Stomach smooth muscle (tissue), 2 donors: ENCODE results near the gene BTNL3.
"Not testable (repeated sequence)": the region's sequence is repeated elsewhere in the genome, so short reads cannot be mapped to it uniquely, and the experiment has no call there.

ENCODE experiments used
- H3K27ac ChIP-seq: one replicate; pipeline ENCODE4 v1.7.0; 2013; ENCODE audit warnings: mild to moderate bottlenecking, low read length, inconsistent platforms
- H3K27me3 ChIP-seq, 2 donors: one replicate each; pipeline ENCODE4 v1.7.0; 2013; ENCODE audit warnings: low read length in 2 of 2; ENCODE audit not compliant: insufficient read depth in 2 of 2, control insufficient read depth in 1 of 2
- H3K36me3 ChIP-seq, 2 donors: one replicate each; pipeline ENCODE4 v1.7.0; 2013; ENCODE audit warnings: low read length in 2 of 2; ENCODE audit not compliant: control insufficient read depth in 2 of 2, insufficient read depth in 2 of 2
- H3K4me1 ChIP-seq: one replicate; pipeline ENCODE4 v1.7.0; 2013; ENCODE audit warnings: low read length; ENCODE audit not compliant: control insufficient read depth, insufficient read depth
- H3K4me3 ChIP-seq, 2 donors: one replicate each; pipeline ENCODE4 v1.7.0; 2013; ENCODE audit warnings: low read length in 2 of 2
- H3K9ac ChIP-seq, 2 donors: one replicate each; pipeline ENCODE4 v1.7.0; 2013; ENCODE audit warnings: low read length in 2 of 2, mild to moderate bottlenecking in 1 of 2
- H3K9me3 ChIP-seq, 2 donors: one replicate each; pipeline ENCODE4 v1.7.0; 2013; ENCODE audit warnings: low read length in 2 of 2; ENCODE audit not compliant: control insufficient read depth in 2 of 2
- donor health status: healthy.
- donor health status: Pancreatic carcinoma.

Gene BTNL3

DNA sequence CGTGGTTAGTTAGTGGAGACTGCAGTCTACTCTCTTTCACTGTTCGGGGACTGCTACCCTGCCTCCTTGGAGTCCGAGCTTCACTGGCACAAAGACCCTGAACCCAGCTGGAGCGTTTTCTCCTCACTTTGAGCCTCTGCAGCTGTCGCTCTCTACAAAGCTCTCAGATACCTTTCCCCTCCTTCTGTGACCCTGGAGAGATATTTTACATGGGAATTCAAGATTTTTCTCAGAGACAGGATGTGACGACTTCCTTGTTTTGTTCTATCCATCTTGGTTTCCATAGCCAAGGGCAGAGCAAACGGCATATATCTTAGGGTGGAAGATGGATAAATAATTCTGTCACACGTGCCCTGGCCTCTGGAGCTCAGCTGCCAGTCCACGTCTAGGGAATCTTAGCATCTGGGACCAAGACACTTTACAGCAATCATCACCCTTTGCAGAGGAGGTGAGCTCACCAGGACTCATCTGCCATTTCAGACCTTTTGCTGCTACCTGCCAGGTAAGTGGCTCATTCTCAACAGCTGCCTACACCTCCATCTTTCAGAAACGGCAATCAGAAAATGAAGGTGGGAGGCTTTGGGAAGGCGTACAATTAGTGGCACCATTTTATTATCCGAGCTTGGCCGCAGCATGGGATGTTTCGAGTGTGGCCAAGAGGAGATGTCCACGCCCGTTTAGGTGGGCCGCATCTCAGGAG, 51.4 kb downstream of the BTNL3 start, which contains the start of gene BTNL9:
Gene BTNL9 (plus strand): TSS at position 336 of the 700 bp plus-strand sequence. CDS start 5,224 bp downstream, outside the sequence.
- Histone ChIP-seq H3K4me3 (no peak within 1 kb of the TSS), H3K4me1 (no peaks in the 10 kb centered on the region), H3K27me3 (peaks cover 8 to 31% of the 10 kb centered on the region in 2 donors), H3K36me3 (no peaks in the 10 kb centered on the region), H3K9me3 (no peaks in the 10 kb centered on the region), H3K27ac (no peak within 1 kb of the TSS), H3K9ac (no peak within 1 kb of the TSS)

GRCh38 chr5:181040631-181040945, 51.9 kb downstream of the BTNL3 start:
- H3K27ac ChIP-seq: no peak overlapping the region
- no peak overlapping the region for H3K9ac ChIP-seq
- H3K36me3 ChIP-seq: no peaks in the 10 kb centered on the region
- no peak overlapping the region for H3K4me3 ChIP-seq
- H3K9me3 ChIP-seq: no peaks in the 10 kb centered on the region
- no peaks in the 10 kb centered on the region for H3K4me1 ChIP-seq
- H3K27me3 ChIP-seq: peaks cover 8 to 34% of the 10 kb centered on the region in 2 donors

DNA sequence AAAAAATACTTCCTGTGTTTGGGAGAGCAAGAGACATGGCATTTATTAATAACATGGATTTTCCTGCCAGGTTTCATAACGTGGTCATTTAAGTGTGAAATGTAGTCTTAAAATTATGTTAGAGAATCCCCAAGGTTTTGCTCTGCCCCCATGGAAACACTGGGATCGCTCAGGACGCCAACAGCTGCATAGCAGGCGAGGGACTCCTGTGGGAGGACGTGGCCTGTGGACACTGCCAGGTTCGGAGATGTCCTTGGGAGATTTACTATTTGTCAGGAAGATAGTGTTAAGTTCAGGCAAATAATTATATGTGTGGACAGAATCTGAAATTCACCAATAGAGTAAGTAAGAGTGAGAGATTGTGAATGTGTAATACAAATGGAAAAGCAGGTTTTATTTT, 52.4 kb downstream of the BTNL3 start:
- no peaks in the 10 kb centered on the region for H3K9me3 ChIP-seq
- H3K27ac ChIP-seq: no peak overlapping the region
- H3K4me1 ChIP-seq: no peaks in the 10 kb centered on the region
- H3K27me3 ChIP-seq: peaks cover 6 to 32% of the 10 kb centered on the region in 2 donors
- H3K4me3 ChIP-seq: no peak overlapping the region
- H3K9ac ChIP-seq: no peak overlapping the region
- H3K36me3 ChIP-seq: no peaks in the 10 kb centered on the region

GRCh38 chr5:181042036-181042713, 53.5 kb downstream of the BTNL3 start:
- no peaks in the 10 kb centered on the region for H3K9me3 ChIP-seq
- no peak overlapping the region for H3K27ac ChIP-seq
- no peak overlapping the region for H3K4me3 ChIP-seq
- H3K27me3 ChIP-seq: peaks cover 11 to 32% of the 10 kb centered on the region in 2 donors
- no peaks in the 10 kb centered on the region for H3K36me3 ChIP-seq
- no peak overlapping the region for H3K9ac ChIP-seq
- no peaks in the 10 kb centered on the region for H3K4me1 ChIP-seq

- no peaks in the 10 kb centered on the region for H3K4me1 ChIP-seq
- H3K27me3 ChIP-seq: peaks cover 11 to 31% of the 10 kb centered on the region in 2 donors
- no peaks in the 10 kb centered on the region for H3K9me3 ChIP-seq
- no peaks in the 10 kb centered on the region for H3K36me3 ChIP-seq
- no peak overlapping the region for H3K27ac ChIP-seq
- H3K4me3 ChIP-seq: no peak overlapping the region
- no peak overlapping the region for H3K9ac ChIP-seq
Observed at GRCh38 chr5:181042722-181043121, 54.1 kb downstream of the BTNL3 start.

GRCh38 chr5:181043285-181044092, 54.8 kb downstream of the BTNL3 start:
- no peaks in the 10 kb centered on the region for H3K9me3 ChIP-seq
- H3K4me1 ChIP-seq: no peaks in the 10 kb centered on the region
- no peak overlapping the region for H3K27ac ChIP-seq
- no peaks in the 10 kb centered on the region for H3K36me3 ChIP-seq
- H3K9ac ChIP-seq: no peak overlapping the region
- H3K27me3 ChIP-seq: peaks cover 18 to 32% of the 10 kb centered on the region in 2 donors
- H3K4me3 ChIP-seq: no peak overlapping the region

DNA sequence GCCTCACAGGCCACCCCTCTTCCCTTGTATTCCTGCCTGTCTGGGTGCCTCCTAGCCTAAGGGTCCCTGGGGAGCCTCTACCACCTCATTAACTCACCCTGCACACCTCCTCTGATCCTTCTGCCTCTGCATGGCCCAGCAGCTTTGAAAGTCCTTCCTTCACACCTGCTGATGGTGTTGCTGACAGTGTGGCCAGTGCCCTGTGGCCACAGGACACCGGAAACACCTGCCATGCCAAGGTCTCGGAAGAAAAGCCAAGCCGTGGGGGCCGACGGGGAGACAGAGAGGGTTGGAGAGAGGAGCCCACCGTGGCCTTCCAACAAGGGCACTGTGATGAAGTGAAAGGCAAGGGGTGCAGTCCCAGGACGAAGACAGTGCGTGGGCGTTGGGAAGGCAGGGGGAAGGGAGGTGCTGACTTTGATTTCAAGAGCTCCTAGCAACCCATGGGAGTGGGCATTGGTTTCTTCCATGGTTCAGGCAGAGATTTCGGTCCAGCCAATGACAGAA, 55.5 kb downstream of the BTNL3 start:
- H3K4me1 ChIP-seq: no peaks in the 10 kb centered on the region

GRCh38 chr5:181044662-181045305, 56.1 kb downstream of the BTNL3 start:
- H3K9ac ChIP-seq: no peak overlapping the region
- H3K27me3 ChIP-seq: peaks cover 22 to 31% of the 10 kb centered on the region in 2 donors
- no peaks in the 10 kb centered on the region for H3K36me3 ChIP-seq
- H3K4me1 ChIP-seq: no peaks in the 10 kb centered on the region
- H3K9me3 ChIP-seq: no peaks in the 10 kb centered on the region
- H3K27ac ChIP-seq: no peak overlapping the region
- no peak overlapping the region for H3K4me3 ChIP-seq

More for the DNA sequence above, 55.5 kb downstream of the BTNL3 start:
- H3K4me3 ChIP-seq: no peak overlapping the region
- no peak overlapping the region for H3K27ac ChIP-seq
- peaks cover 21 to 29% of the 10 kb centered on the region in 2 donors for H3K27me3 ChIP-seq
- H3K9me3 ChIP-seq: no peaks in the 10 kb centered on the region
- no peak overlapping the region for H3K9ac ChIP-seq
- no peaks in the 10 kb centered on the region for H3K36me3 ChIP-seq

DNA sequence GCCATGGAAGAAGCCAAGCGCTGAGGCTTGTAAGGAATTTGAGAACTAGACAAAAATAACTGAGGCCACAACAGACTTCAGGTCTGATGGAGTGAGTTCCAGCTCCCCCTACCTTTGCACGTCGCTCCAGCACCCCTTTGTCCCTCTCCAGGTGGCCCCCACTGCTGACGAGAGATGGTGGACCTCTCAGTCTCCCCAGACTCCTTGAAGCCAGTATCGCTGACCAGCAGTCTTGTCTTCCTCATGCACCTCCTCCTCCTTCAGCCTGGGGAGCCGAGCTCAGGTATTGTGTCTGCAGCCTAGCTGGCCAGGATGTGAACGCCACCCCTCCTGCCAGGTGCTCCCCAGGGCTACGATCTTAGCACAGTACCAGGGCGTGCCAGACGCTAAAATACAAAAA, 56.7 kb downstream of the BTNL3 start:
- Histone ChIP-seq H3K9me3 (no peaks in the 10 kb centered on the region), H3K4me3 (no peak overlapping the region), H3K9ac (no peak overlapping the region), H3K27ac (no peak overlapping the region), H3K36me3 (no peaks in the 10 kb centered on the region), H3K27me3 (peaks cover 25 to 34% of the 10 kb centered on the region in 2 donors), H3K4me1 (no peaks in the 10 kb centered on the region)

- not testable (repeated sequence) for H3K27ac ChIP-seq
Observed at GRCh38 chr5:181045857-181046256, 57.2 kb downstream of the BTNL3 start.

More at GRCh38 chr5:181045857-181046256, 57.2 kb downstream of the BTNL3 start:
- not testable (repeated sequence) for H3K36me3 ChIP-seq, H3K9ac ChIP-seq, H3K9me3 ChIP-seq, H3K4me1 ChIP-seq, H3K4me3 ChIP-seq
- peaks cover 29 to 33% of the 10 kb centered on the region in 2 donors for H3K27me3 ChIP-seq
